ENCODE data around the gene USP43. TPM values are rescaled to one million over a fixed set of nuclear protein-coding genes. Genes with fewer than 3 reads are reported as not detected.

Gene USP43
- total RNA-seq, 4 donors from 2014 or later = 3.0 to 5.1 (median 3.9) TPM

Other genes starting within 250 kb of the USP43 start
- gene STX8, start 69.7 kb upstream of the USP43 start, total RNA-seq = 10 to 100 TPM; 67.6 to 88.9 (median 72.7) TPM
- under 1 TPM in 2 of 4 donors, not detected in 2; 0.27 to 0.78 TPM for gene CFAP52, start 68.9 kb upstream of the USP43 start, total RNA-seq
- gene DHRS7C, start 146.1 kb downstream of the USP43 start, total RNA-seq = not detected
- not detected for gene GSG1L2, start 176.6 kb downstream of the USP43 start, total RNA-seq
- 1 to 10 TPM in 2 of 4 donors, under 1 TPM in 2; 0.54 to 3.3 (median 1.2) TPM for gene GLP2R, start 180.4 kb downstream of the USP43 start, total RNA-seq

Measured in thyroid gland (tissue), 4 donors.